IMR-90 (cell line): ENCODE results near the gene ZNF609. TPM values are rescaled to one million over a fixed set of nuclear protein-coding genes. Genes with fewer than 3 reads are reported as not detected.
A peak's percentile ranks its signal among the peaks of the same experiment; 100 is the strongest.

Experiments
- ATAC-seq: fragments of 200-7000 bp; cut with Tn5 transposase; 2 replicates; pipeline ENCODE4 v1.9.1; 2020; ENCODE audit warnings: low read depth, mild to moderate bottlenecking, moderate library complexity
- BruUV-seq: library from RNA; stranded (reverse); fragments of 400-500 nt; replicated peaks from 2 replicates; lab custom pipeline; 2021; lab: Mats Ljungman, UMichigan
- CTCF ChIA-PET: fragments of 300-600 bp; formaldehyde crosslinking; extraction: SDS; loops from one replicate; lab custom pipeline; 2021; ENCODE audit warnings: antibody characterized with exemption; lab: Yijun Ruan, JAX
- POLR2A ChIA-PET: fragments of 300-600 bp; sonication (Branson Sonifier 250); formaldehyde crosslinking; loops from one replicate; lab custom pipeline; 2022; ENCODE audit warnings: antibody characterized with exemption; ENCODE audit not compliant: unreplicated experiment; lab: Charles Lee
- DNase-seq: peaks from one replicate; pipeline ENCODE4 v3.0.0; 2013
- H2AFZ ChIP-seq: replicated peaks from 2 replicates; pipeline ENCODE3; 2013; ENCODE audit warnings: low read length, mild to moderate bottlenecking; ENCODE audit not compliant: poor library complexity
- H2AK5ac ChIP-seq: 2 replicates; pipeline ENCODE4 v1.6.1; 2013; ENCODE audit warnings: low read depth, low read length, inconsistent platforms
- H2AK9ac ChIP-seq: replicated peaks from 2 replicates; pipeline ENCODE3; 2013; ENCODE audit warnings: mild to moderate bottlenecking, low read depth, low read length, moderate library complexity; ENCODE audit not compliant: poor library complexity
- H2BK120ac ChIP-seq: 2 replicates; pipeline ENCODE4 v1.6.1; 2013; ENCODE audit warnings: low read depth, low read length, inconsistent platforms
- H2BK15ac ChIP-seq: 3 replicates; pipeline ENCODE4 v1.6.1; 2013; ENCODE audit warnings: low read depth, low read length, inconsistent platforms
- H2BK20ac ChIP-seq: 2 replicates; pipeline ENCODE4 v1.6.1; 2013; ENCODE audit warnings: low read depth, mild to moderate bottlenecking, inconsistent platforms, low read length, moderate library complexity
- H2BK5ac ChIP-seq: 2 replicates; pipeline ENCODE4 v1.6.1; 2013; ENCODE audit warnings: mild to moderate bottlenecking, low read depth, low read length, inconsistent platforms; ENCODE audit not compliant: poor library complexity, severe bottlenecking
- H3K14ac ChIP-seq: replicated peaks from 2 replicates; pipeline ENCODE4 v1.6.1; 2013; ENCODE audit warnings: low read depth, low read length, inconsistent platforms
- H3K18ac ChIP-seq: 2 replicates; pipeline ENCODE4 v1.6.1; 2013; ENCODE audit warnings: low read depth, low read length, control low read depth
- H3K23ac ChIP-seq: 2 replicates; pipeline ENCODE4 v1.6.1; 2013; ENCODE audit warnings: low read depth, low read length, inconsistent platforms
- H3K27ac ChIP-seq: 2 replicates; pipeline ENCODE4 v1.5.1; 2013; ENCODE audit warnings: mild to moderate bottlenecking, control low read depth, low read length; ENCODE audit not compliant: insufficient read depth
- H3K27me3 ChIP-seq: 2 replicates; pipeline ENCODE4 v1.6.1; 2013; ENCODE audit warnings: low read length; ENCODE audit not compliant: control insufficient read depth, insufficient read depth
- H3K36me3 ChIP-seq: 2 replicates; pipeline ENCODE4 v1.6.1; 2013; ENCODE audit warnings: low read length, mixed read lengths; ENCODE audit not compliant: control insufficient read depth, insufficient read depth
- H3K4ac ChIP-seq: 2 replicates; pipeline ENCODE4 v1.6.1; 2013; ENCODE audit warnings: low read depth, low read length, inconsistent platforms
- H3K4me1 ChIP-seq: 2 replicates; pipeline ENCODE4 v1.6.1; 2013; ENCODE audit warnings: low read length, mixed read lengths; ENCODE audit not compliant: control insufficient read depth, insufficient read depth
- H3K4me2 ChIP-seq: 2 replicates; pipeline ENCODE4 v1.6.1; 2013; ENCODE audit warnings: low read depth, mild to moderate bottlenecking, control low read depth, low read length, moderate library complexity
- H3K4me3 ChIP-seq: 2 replicates; pipeline ENCODE4 v1.5.1; 2013; ENCODE audit warnings: low read depth, mild to moderate bottlenecking, control low read depth, low read length, moderate library complexity; ENCODE audit not compliant: insufficient read depth
- H3K56ac ChIP-seq: 2 replicates; pipeline ENCODE4 v1.6.1; 2013; ENCODE audit warnings: low read length, inconsistent platforms; ENCODE audit not compliant: insufficient read depth; ENCODE audit errors: extremely low read depth
- H3K79me1 ChIP-seq, 2 experiments: 2 replicates each; pipeline ENCODE4 v1.6.1; 2013; ENCODE audit warnings: low read length in 2 of 2, inconsistent platforms in 1 of 2, low read depth in 1 of 2
- H3K9ac ChIP-seq: 2 replicates; pipeline ENCODE4 v1.6.1; 2013; ENCODE audit warnings: low read depth, low read length, control low read depth
- H3K9me1 ChIP-seq: 2 replicates; pipeline ENCODE4 v1.6.1; 2013; ENCODE audit warnings: low read length, inconsistent platforms; ENCODE audit not compliant: insufficient read depth
- H3K9me3 ChIP-seq: 2 replicates; pipeline ENCODE4 v1.6.1; 2013; ENCODE audit warnings: low read length; ENCODE audit not compliant: control insufficient read depth, insufficient read depth
- H4K20me1 ChIP-seq: 2 replicates; pipeline ENCODE4 v1.6.1; 2013; ENCODE audit warnings: low read length, inconsistent platforms; ENCODE audit not compliant: insufficient read depth
- H4K5ac ChIP-seq: 2 replicates; pipeline ENCODE4 v1.6.1; 2013; ENCODE audit warnings: mild to moderate bottlenecking, low read depth, low read length, control low read depth
- H4K8ac ChIP-seq, 2 experiments: 2 replicates each; pipeline ENCODE4 v1.6.1; 2013; ENCODE audit warnings: low read depth in 2 of 2, low read length in 2 of 2, control low read depth in 1 of 2, inconsistent platforms in 1 of 2
- H4K91ac ChIP-seq: 2 replicates; pipeline ENCODE4 v1.6.1; 2013; ENCODE audit warnings: low read depth, low read length, inconsistent platforms; ENCODE audit not compliant: insufficient read depth
- BHLHE40 ChIP-seq: fragments of 150-350 bp; IDR thresholded peaks from 2 replicates; pipeline ENCODE4 v1.6.1; 2016; ENCODE audit warnings: mild to moderate bottlenecking, low read depth, low read length
- CHD1 ChIP-seq: IDR thresholded peaks from 2 replicates; pipeline ENCODE4 v1.6.1; 2012; ENCODE audit warnings: low read depth, low read length, improper control_type of control experiment
- POLR2A ChIP-seq: IDR thresholded peaks from 2 replicates; pipeline ENCODE4 v1.6.1; 2012; ENCODE audit warnings: mild to moderate bottlenecking, low read depth, low read length
- RAD21 ChIP-seq: IDR thresholded peaks from 2 replicates; pipeline ENCODE4 v1.6.1; 2012; ENCODE audit warnings: low read length, improper control_type of control experiment
- RCOR1 ChIP-seq: IDR thresholded peaks from 2 replicates; pipeline ENCODE4 v1.6.1; 2012; ENCODE audit warnings: mild to moderate bottlenecking, low read length, improper control_type of control experiment; ENCODE audit not compliant: insufficient replicate concordance
- RFX5 ChIP-seq: IDR thresholded peaks from 2 replicates; pipeline ENCODE4 v1.8.0; 2012; ENCODE audit warnings: low read depth, mild to moderate bottlenecking, low read length, moderate library complexity
- dilution Hi-C: fragments of 300-500 bp; cut with HindIII; formaldehyde crosslinking; loops from one replicate; pipeline ENCODE4 v1.14.3; 2018; ENCODE audit warnings: low sequenced_read_pairs; ENCODE audit not compliant: unreplicated experiment
- in situ Hi-C: fragments of 300-500 bp; cut with MboI; formaldehyde crosslinking; loops from 3 replicates; pipeline ENCODE4 v1.14.3; 2019; ENCODE audit warnings: low sequenced_read_pairs, inconsistent platforms, mixed read lengths
- intact Hi-C: fragments of 100-400 bp; cut with micrococcal nuclease; formaldehyde crosslinking; loops from 2 replicates; pipeline ENCODE4 v1.10.0; 2022
- polyA plus RNA-seq, 3 experiments: library from polyadenylated mRNA; depleted of rRNA; stranded (reverse); fragments of >200 nt; gene quantifications; 2 replicates each; pipeline ENCODE4 v1.2.3, GENCODE V29; 2012; ENCODE audit warnings: low replicate concordance in 1 of 3
- total RNA-seq: library from RNA; depleted of rRNA; stranded (reverse); fragments of >200 nt; gene quantifications from 2 replicates; pipeline ENCODE4 v1.2.3, GENCODE V29; 2012
- TF ChIP-seq, protein P1 (sequence below): conservative IDR thresholded peaks from 2 replicates; pipeline ENCODE4 v1.5.1; 2012; ENCODE audit warnings: mild to moderate bottlenecking, low read depth, low read length, improper control_type of control experiment
- TF ChIP-seq, protein P2 (sequence below): fragments of 150-350 bp; IDR thresholded peaks from 2 replicates; pipeline ENCODE4 v1.6.1; 2016; ENCODE audit warnings: low read depth, mild to moderate bottlenecking, low read length, moderate library complexity, borderline replicate concordance

Gene ZNF609
- total and polyA plus RNA-seq, 2 of the 4 experiments (the other 2 are of a cell fraction) = 10.4 to 12.5 TPM

DNA sequence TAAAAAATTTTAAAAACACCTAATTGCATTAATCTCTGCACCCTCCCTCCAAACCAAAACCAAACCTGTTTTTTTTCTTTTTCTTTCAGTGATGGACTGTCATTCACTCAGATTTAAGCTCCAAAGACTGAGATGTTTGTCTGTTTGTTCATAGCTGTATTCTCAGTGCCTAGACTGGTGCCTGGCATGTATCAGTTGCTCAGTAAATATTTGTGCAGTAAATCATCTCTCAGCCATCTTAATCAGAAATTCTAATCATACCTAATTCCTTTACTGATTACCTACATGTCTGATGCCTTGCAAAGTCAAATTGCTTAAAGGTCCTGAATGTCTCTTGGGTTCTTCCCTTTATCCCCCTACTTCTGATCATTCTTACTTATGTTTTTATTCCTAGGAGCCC, 138.8 kb downstream of the ZNF609 start:
- H2BK5ac ChIP-seq = no peak overlapping the region
- no peak overlapping the region for H3K27ac ChIP-seq
- no peaks in the 10 kb centered on the region for H3K27me3 ChIP-seq
- no peak overlapping the region for H3K18ac ChIP-seq
- peaks cover 35% of the 10 kb centered on the region for H4K20me1 ChIP-seq
- H3K4ac ChIP-seq = no peak overlapping the region
- H4K8ac ChIP-seq = no peak overlapping the region
- in situ Hi-C loops (no loop called here), intact Hi-C loops (no loop called here), dilution Hi-C loops (no loop called here)
- TF ChIP-seq, protein P1, sequence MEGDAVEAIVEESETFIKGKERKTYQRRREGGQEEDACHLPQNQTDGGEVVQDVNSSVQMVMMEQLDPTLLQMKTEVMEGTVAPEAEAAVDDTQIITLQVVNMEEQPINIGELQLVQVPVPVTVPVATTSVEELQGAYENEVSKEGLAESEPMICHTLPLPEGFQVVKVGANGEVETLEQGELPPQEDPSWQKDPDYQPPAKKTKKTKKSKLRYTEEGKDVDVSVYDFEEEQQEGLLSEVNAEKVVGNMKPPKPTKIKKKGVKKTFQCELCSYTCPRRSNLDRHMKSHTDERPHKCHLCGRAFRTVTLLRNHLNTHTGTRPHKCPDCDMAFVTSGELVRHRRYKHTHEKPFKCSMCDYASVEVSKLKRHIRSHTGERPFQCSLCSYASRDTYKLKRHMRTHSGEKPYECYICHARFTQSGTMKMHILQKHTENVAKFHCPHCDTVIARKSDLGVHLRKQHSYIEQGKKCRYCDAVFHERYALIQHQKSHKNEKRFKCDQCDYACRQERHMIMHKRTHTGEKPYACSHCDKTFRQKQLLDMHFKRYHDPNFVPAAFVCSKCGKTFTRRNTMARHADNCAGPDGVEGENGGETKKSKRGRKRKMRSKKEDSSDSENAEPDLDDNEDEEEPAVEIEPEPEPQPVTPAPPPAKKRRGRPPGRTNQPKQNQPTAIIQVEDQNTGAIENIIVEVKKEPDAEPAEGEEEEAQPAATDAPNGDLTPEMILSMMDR = no peak
- TF ChIP-seq, protein P2, sequence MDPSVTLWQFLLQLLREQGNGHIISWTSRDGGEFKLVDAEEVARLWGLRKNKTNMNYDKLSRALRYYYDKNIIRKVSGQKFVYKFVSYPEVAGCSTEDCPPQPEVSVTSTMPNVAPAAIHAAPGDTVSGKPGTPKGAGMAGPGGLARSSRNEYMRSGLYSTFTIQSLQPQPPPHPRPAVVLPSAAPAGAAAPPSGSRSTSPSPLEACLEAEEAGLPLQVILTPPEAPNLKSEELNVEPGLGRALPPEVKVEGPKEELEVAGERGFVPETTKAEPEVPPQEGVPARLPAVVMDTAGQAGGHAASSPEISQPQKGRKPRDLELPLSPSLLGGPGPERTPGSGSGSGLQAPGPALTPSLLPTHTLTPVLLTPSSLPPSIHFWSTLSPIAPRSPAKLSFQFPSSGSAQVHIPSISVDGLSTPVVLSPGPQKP = no peak
- TF ChIP-seq RFX5 (no peak), RAD21 (no peak), BHLHE40 (no peak), CHD1 (no peak), RCOR1 (no peak), POLR2A (no peak)
- no peak overlapping the region for H4K5ac ChIP-seq
- no peaks in the 10 kb centered on the region for H3K9me3 ChIP-seq
- DNase-seq = no peak
- no peak for ATAC-seq
- H3K9ac ChIP-seq = no peak overlapping the region
- no peak overlapping the region for H3K4me2 ChIP-seq
- no peak overlapping the region for H2AK9ac ChIP-seq
- peak overlapping the region; percentile 37; the same call in 1 of the 2 replicates for H3K14ac ChIP-seq
- no peak overlapping the region for H2AK5ac ChIP-seq
- H3K9me1 ChIP-seq = peaks cover 9% of the 10 kb centered on the region; the same call in 1 of the 2 replicates
- H2BK15ac ChIP-seq = no peak overlapping the region
- no peak overlapping the region for H2AFZ ChIP-seq
- H3K23ac ChIP-seq = no peak overlapping the region
- H2BK120ac ChIP-seq = no peak overlapping the region
- no TSS peak for BruUV-seq
- peaks cover 37 to 74% of the 10 kb centered on the region in 2 experiments for H3K79me1 ChIP-seq
- no peak overlapping the region for H4K91ac ChIP-seq
- no peak overlapping the region for H3K4me3 ChIP-seq
- peaks cover 11% of the 10 kb centered on the region for H3K4me1 ChIP-seq
- POLR2A ChIA-PET = no interaction called here
- CTCF ChIA-PET = no interaction called here
- H2BK20ac ChIP-seq = no peak overlapping the region
- no peak overlapping the region for H3K56ac ChIP-seq
- no peaks in the 10 kb centered on the region for H3K36me3 ChIP-seq
